ENCODE measurements around the gene PHACTR2. TPM values are rescaled to one million over a fixed set of nuclear protein-coding genes. Genes with fewer than 3 reads are reported as not detected.

PHACTR2 gene
- total and polyA plus RNA-seq, 2 of the 13 experiments (the other 11 are each of a cell fraction or from before 2014, with no cell fraction given), result 11.3 to 28.2 TPM

DNA sequence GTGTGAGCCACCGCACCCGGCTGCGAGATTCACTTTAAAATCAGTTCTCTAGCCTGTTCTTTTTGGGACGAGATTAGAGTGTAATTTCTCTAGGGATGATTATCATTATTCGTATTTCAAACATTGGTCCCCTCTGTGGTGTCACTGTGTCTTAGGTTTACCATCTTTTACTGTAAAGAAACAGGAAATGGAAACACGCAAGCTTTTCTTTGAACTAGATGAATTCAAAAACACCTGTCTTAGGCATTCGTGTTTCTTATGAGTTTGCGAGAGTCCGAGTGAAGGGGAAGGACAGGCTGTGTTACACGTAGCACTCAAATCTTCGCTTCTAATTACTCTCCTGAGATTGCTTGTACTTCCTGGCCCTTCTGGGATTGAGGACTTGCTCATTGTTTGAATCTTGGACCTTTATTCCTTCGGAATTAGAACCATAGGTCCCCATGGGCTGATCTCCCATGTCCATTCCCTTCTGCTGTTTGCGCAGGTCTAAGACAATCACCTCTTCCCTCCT, 61.6 kb downstream of the PHACTR2 start:
- H3K27ac ChIP-seq (ENCODE audit: extremely low read length, insufficient read depth, low read length), result no peak overlapping the region
- in situ Hi-C loops (cut with HindIII; ENCODE audit: extremely low pct_ligation_motif_present, low pct_unique_long_range_greater_than_20kb) (no loop called here), intact Hi-C loops (cut with micrococcal nuclease; ENCODE audit: unreplicated experiment) (no loop called here)
- no peak overlapping the region for H2AFZ ChIP-seq (ENCODE audit: low read length)
- H3K79me2 ChIP-seq (ENCODE audit: insufficient read depth, low read length), result peaks cover 2% of the 10 kb centered on the region
- H3K9me3 ChIP-seq (ENCODE audit: low read length), result no peaks in the 10 kb centered on the region
- FAIRE-seq (no peak), ATAC-seq (no peak), DNase-seq (ENCODE audit: low spot score) (no peak)
- peaks cover 24% of the 10 kb centered on the region for H3K4me1 ChIP-seq (ENCODE audit: insufficient read depth, low read length)
- H3K4me3 ChIP-seq (replicated peaks in 1 of 3; ENCODE audit: insufficient read depth in 1 of 3, low read depth in 2 of 3, low read length in 3 of 3), result no peak overlapping the region
- TF ChIP-seq ZNF460 (CRISPR knock-in tag; IDR thresholded peaks at IDR 0.05; ENCODE audit: borderline replicate concordance) (no peak), HOXA5 (CRISPR knock-in tag; IDR thresholded peaks at IDR 0.05) (no peak), ZMAT3 (CRISPR knock-in tag; conservative IDR thresholded peaks at IDR 0.05) (no peak), ZFP41 (CRISPR knock-in tag; IDR thresholded peaks at IDR 0.05; ENCODE audit: borderline replicate concordance) (no peak), ZNF788 (CRISPR knock-in tag; IDR thresholded peaks at IDR 0.05; ENCODE audit: borderline replicate concordance) (no peak), SRSF1 (optimal IDR thresholded peaks at IDR 0.05; ENCODE audit: low read depth, low read length) (no peak)
- TF ChIP-seq, protein P1, sequence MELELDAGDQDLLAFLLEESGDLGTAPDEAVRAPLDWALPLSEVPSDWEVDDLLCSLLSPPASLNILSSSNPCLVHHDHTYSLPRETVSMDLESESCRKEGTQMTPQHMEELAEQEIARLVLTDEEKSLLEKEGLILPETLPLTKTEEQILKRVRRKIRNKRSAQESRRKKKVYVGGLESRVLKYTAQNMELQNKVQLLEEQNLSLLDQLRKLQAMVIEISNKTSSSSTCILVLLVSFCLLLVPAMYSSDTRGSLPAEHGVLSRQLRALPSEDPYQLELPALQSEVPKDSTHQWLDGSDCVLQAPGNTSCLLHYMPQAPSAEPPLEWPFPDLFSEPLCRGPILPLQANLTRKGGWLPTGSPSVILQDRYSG (CRISPR knock-in tag; IDR thresholded peaks at IDR 0.05), result no peak
- TF ChIP-seq, protein P2, sequence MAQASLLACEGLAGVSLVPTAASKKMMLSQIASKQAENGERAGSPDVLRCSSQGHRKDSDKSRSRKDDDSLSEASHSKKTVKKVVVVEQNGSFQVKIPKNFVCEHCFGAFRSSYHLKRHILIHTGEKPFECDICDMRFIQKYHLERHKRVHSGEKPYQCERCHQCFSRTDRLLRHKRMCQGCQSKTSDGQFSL (CRISPR knock-in tag; IDR thresholded peaks at IDR 0.05), result no peak
- H4K20me1 ChIP-seq (ENCODE audit: insufficient read depth, low read length), result no peaks in the 10 kb centered on the region
- no peak overlapping the region for H3K9ac ChIP-seq (ENCODE audit: insufficient read depth, low read depth, low read length)
- H3K4me2 ChIP-seq (ENCODE audit: low read depth, low read length), result no peak overlapping the region
- no peaks in the 10 kb centered on the region for H3K27me3 ChIP-seq (ENCODE audit: control insufficient read depth in 1 of 2, insufficient read depth in 2 of 2, low read length in 2 of 2)
- ChIA-PET POLR2A (interaction anchor here (1.1 kb wide), 1 partner anchor 163 kb away, joined by 3 read pairs; no protein-coding TSS in a partner anchor), CTCF (ENCODE audit: low intra/inter-chr PET ratio, low total read pairs) (no interaction called here)
- H3K36me3 ChIP-seq (replicated peaks in 1 of 2; ENCODE audit: control insufficient read depth in 1 of 2, insufficient read depth in 2 of 2, low read length in 2 of 2), result no peaks in the 10 kb centered on the region
- no TSS peak for BruUV-seq (replicated peaks)
- 97% methylated on average over 13 of the region's 13 CpGs for WGBS (ENCODE audit: low lambda C conversion rate)

All from HepG2 (cell line).